Measurements from ENCODE around the gene SLC8A2.
A peak's percentile ranks its signal among the peaks of the same experiment; 100 is the strongest.

The SLC8A2 gene

DNA sequence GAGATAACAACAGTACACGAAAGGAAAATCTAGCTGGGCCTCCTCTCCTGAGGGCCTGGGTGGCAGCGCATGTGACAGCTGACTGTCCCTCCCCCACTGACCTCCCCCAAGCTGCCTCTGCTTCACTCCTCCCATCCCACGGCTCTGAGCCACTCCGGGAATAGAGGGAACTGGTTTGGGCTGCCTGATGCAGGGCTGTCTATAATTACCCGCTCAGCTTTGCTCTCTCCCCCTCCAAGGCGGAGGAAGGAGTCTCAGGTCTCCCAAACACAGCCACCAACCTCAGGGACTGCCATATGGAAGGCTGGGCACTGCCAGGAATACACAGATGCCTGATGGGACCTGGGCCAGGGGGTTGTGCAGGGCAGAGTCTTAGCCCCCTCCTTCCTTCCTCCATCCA, 35.3 kb upstream of the SLC8A2 start:
- H4K8ac ChIP-seq (ENCODE audit: low read depth, low read length) = no peak overlapping the region
- peaks cover 10% of the 10 kb centered on the region for H3K79me2 ChIP-seq (ENCODE audit: control insufficient read depth, insufficient read depth, low read length, poor library complexity)
- no peak overlapping the region for H2BK12ac ChIP-seq (ENCODE audit: low read length)
- H2AK5ac ChIP-seq (ENCODE audit: low read length) = no peak overlapping the region
- no peak for DNase-seq
- H2BK5ac ChIP-seq (ENCODE audit: low read depth, low read length, poor library complexity) = no peak overlapping the region
- no peaks in the 10 kb centered on the region for H3K9me3 ChIP-seq (ENCODE audit: insufficient read depth, low read depth, low read length)
- no peaks in the 10 kb centered on the region for H3K79me1 ChIP-seq (ENCODE audit: low read length)
- no peak overlapping the region for H3K23ac ChIP-seq (ENCODE audit: low read length)
- no peaks in the 10 kb centered on the region for H3K27me3 ChIP-seq (ENCODE audit: insufficient read depth, low read length)
- no peak overlapping the region for H4K91ac ChIP-seq (ENCODE audit: low read depth, low read length)
- H3K18ac ChIP-seq (ENCODE audit: low read length) = no peak overlapping the region
- no peak overlapping the region for H2AFZ ChIP-seq (ENCODE audit: insufficient read depth, low read length, poor library complexity)
- H4K12ac ChIP-seq (ENCODE audit: low read depth, low read length) = no peak overlapping the region
- no peak overlapping the region for H2BK120ac ChIP-seq (ENCODE audit: insufficient read depth, low read length, poor library complexity)
- H3K27ac ChIP-seq (ENCODE audit: low read depth, low read length) = no peak overlapping the region
- H3K14ac ChIP-seq (ENCODE audit: low read length) = no peak overlapping the region
- peaks cover 6 to 12% of the 10 kb centered on the region in 2 experiments for H3K4me1 ChIP-seq (ENCODE audit: control insufficient read depth in 1 of 2, insufficient read depth in 2 of 2, low read length in 2 of 2)
- H3K9ac ChIP-seq (ENCODE audit: low read length) = no peak overlapping the region
- no peak overlapping the region for H3K4me3 ChIP-seq (ENCODE audit: low read depth, low read length)
- H3K36me3 ChIP-seq (ENCODE audit: control insufficient read depth in 1 of 2, insufficient read depth in 2 of 2, low read length in 2 of 2) = peaks cover 22 to 28% of the 10 kb centered on the region in 2 experiments
- WGBS (ENCODE audit: extremely low coverage, insufficient coverage, insufficient read length) = no CpG with 5 or more reads among the region's 6 CpGs
- peak overlapping the region; percentile 16 for H3K4ac ChIP-seq (ENCODE audit: low read depth, low read length)
- H3K4me2 ChIP-seq (ENCODE audit: low read length) = no peak overlapping the region

DNA sequence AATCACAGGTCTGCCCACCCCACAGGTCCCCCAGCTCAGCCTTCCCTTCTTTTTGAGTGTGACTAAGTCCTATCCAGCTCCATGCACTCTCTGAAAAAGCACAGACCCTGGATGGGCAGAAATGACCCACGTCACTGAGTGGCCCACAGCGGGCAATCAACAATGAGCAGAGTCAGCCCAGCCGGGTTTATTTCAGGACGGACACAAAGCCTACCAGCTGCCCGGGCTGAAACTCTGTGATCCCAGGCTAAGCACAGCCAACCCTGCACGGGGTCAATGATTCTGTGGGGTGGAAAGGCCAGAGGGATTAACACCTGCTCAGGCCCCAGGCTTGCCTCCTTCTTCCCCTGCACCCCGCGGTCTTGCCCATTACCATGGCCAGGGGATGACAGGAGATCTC, 34.8 kb upstream of the SLC8A2 start:
- Histone ChIP-seq H4K12ac (ENCODE audit: low read depth, low read length) (no peak overlapping the region), H3K18ac (ENCODE audit: low read length) (no peak overlapping the region), H3K4me2 (ENCODE audit: low read length) (no peak overlapping the region), H3K79me1 (ENCODE audit: low read length) (no peaks in the 10 kb centered on the region), H3K36me3 (ENCODE audit: control insufficient read depth in 1 of 2, insufficient read depth in 2 of 2, low read length in 2 of 2) (peaks cover 24 to 30% of the 10 kb centered on the region in 2 experiments), H3K9me3 (ENCODE audit: insufficient read depth, low read depth, low read length) (no peaks in the 10 kb centered on the region), H4K8ac (ENCODE audit: low read depth, low read length) (no peak overlapping the region), H2AK5ac (ENCODE audit: low read length) (no peak overlapping the region), H3K23ac (ENCODE audit: low read length) (no peak overlapping the region), H2AFZ (ENCODE audit: insufficient read depth, low read length, poor library complexity) (no peak overlapping the region), H2BK12ac (ENCODE audit: low read length) (no peak overlapping the region), H3K27me3 (ENCODE audit: insufficient read depth, low read length) (no peaks in the 10 kb centered on the region), H2BK120ac (ENCODE audit: insufficient read depth, low read length, poor library complexity) (no peak overlapping the region), H3K27ac (ENCODE audit: low read depth, low read length) (no peak overlapping the region), H3K4ac (ENCODE audit: low read depth, low read length) (no peak overlapping the region), H3K79me2 (ENCODE audit: control insufficient read depth, insufficient read depth, low read length, poor library complexity) (peaks cover 7% of the 10 kb centered on the region), H3K4me3 (ENCODE audit: low read depth, low read length) (no peak overlapping the region), H4K91ac (ENCODE audit: low read depth, low read length) (no peak overlapping the region), H2BK5ac (ENCODE audit: low read depth, low read length, poor library complexity) (no peak overlapping the region), H3K9ac (ENCODE audit: low read length) (no peak overlapping the region), H3K4me1 (ENCODE audit: control insufficient read depth in 1 of 2, insufficient read depth in 2 of 2, low read length in 2 of 2) (peaks cover 6 to 9% of the 10 kb centered on the region in 2 experiments), H3K14ac (ENCODE audit: low read length) (no peak overlapping the region)
- WGBS (ENCODE audit: extremely low coverage, insufficient coverage, insufficient read length) = no CpG with 5 or more reads among the region's 8 CpGs
- no peak for DNase-seq

DNA sequence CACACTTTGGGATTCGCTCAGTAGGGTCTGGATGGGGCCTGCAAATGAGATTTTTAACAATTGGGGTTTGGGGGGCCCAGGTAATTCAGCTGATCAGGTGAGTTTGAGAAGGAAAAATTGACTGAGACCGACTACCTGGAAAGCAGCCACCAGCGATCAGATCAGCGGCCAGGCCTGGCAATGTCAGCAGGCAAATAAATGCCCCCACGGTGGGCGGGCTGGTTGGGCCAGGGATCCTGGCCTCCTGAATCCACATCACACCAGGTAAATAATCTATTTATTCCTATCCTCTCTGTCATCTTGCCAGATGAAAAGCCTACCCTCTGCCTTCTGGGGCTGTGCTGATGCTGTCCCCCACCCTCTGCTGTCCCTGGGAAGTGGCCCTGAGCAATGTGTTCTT, 33.8 kb upstream of the SLC8A2 start:
- Histone ChIP-seq H2BK12ac (ENCODE audit: low read length) (no peak overlapping the region), H3K79me2 (ENCODE audit: control insufficient read depth, insufficient read depth, low read length, poor library complexity) (peaks cover 7% of the 10 kb centered on the region), H3K9ac (ENCODE audit: low read length) (no peak overlapping the region), H3K79me1 (ENCODE audit: low read length) (no peaks in the 10 kb centered on the region), H4K91ac (ENCODE audit: low read depth, low read length) (no peak overlapping the region), H3K14ac (ENCODE audit: low read length) (no peak overlapping the region), H3K4me3 (ENCODE audit: low read depth, low read length) (no peak overlapping the region), H3K36me3 (ENCODE audit: control insufficient read depth in 1 of 2, insufficient read depth in 2 of 2, low read length in 2 of 2) (peaks cover 31 to 36% of the 10 kb centered on the region in 2 experiments), H3K18ac (ENCODE audit: low read length) (no peak overlapping the region), H2AK5ac (ENCODE audit: low read length) (no peak overlapping the region), H4K12ac (ENCODE audit: low read depth, low read length) (no peak overlapping the region), H3K4ac (ENCODE audit: low read depth, low read length) (peak overlapping the region; percentile 30), H3K4me1 (ENCODE audit: control insufficient read depth in 1 of 2, insufficient read depth in 2 of 2, low read length in 2 of 2) (peaks cover 6 to 9% of the 10 kb centered on the region in 2 experiments), H4K8ac (ENCODE audit: low read depth, low read length) (no peak overlapping the region), H3K27me3 (ENCODE audit: insufficient read depth, low read length) (no peaks in the 10 kb centered on the region), H3K23ac (ENCODE audit: low read length) (no peak overlapping the region), H3K4me2 (ENCODE audit: low read length) (no peak overlapping the region), H3K27ac (ENCODE audit: low read depth, low read length) (no peak overlapping the region), H2AFZ (ENCODE audit: insufficient read depth, low read length, poor library complexity) (no peak overlapping the region), H3K9me3 (ENCODE audit: insufficient read depth, low read depth, low read length) (no peaks in the 10 kb centered on the region), H2BK5ac (ENCODE audit: low read depth, low read length, poor library complexity) (no peak overlapping the region), H2BK120ac (ENCODE audit: insufficient read depth, low read length, poor library complexity) (no peak overlapping the region)
- DNase-seq = no peak
- WGBS (ENCODE audit: extremely low coverage, insufficient coverage, insufficient read length) = no CpG with 5 or more reads among the region's 6 CpGs

DNA sequence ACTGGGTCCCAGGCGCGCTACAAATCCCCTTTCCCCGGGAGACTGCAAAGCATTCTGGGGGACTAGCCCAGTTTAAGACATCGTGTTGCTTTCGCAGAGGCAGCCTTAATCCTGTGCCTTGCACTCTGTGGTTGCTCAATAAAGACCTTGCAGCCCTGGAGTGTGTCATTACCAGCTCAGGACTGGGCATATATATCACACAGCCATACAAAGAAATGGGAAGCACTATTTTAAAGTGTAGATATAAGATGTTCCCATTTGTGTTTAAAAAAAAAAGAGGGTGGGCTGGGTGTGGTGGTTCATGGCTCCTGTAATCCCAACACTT, 32.1 kb upstream of the SLC8A2 start:
- Histone ChIP-seq H3K27me3 (ENCODE audit: insufficient read depth, low read length) (no peaks in the 10 kb centered on the region), H3K4me2 (ENCODE audit: low read length) (no peak overlapping the region), H2BK120ac (ENCODE audit: insufficient read depth, low read length, poor library complexity) (no peak overlapping the region), H3K9me3 (ENCODE audit: insufficient read depth, low read depth, low read length) (no peaks in the 10 kb centered on the region), H2AFZ (ENCODE audit: insufficient read depth, low read length, poor library complexity) (no peak overlapping the region), H3K4me3 (ENCODE audit: low read depth, low read length) (no peak overlapping the region), H2AK5ac (ENCODE audit: low read length) (no peak overlapping the region), H3K23ac (ENCODE audit: low read length) (no peak overlapping the region), H3K9ac (ENCODE audit: low read length) (no peak overlapping the region), H4K12ac (ENCODE audit: low read depth, low read length) (no peak overlapping the region), H2BK5ac (ENCODE audit: low read depth, low read length, poor library complexity) (no peak overlapping the region), H3K27ac (ENCODE audit: low read depth, low read length) (no peak overlapping the region), H3K18ac (ENCODE audit: low read length) (no peak overlapping the region), H3K14ac (ENCODE audit: low read length) (no peak overlapping the region), H3K36me3 (ENCODE audit: control insufficient read depth in 1 of 2, insufficient read depth in 2 of 2, low read length in 2 of 2) (peaks cover 44 to 47% of the 10 kb centered on the region in 2 experiments), H4K91ac (ENCODE audit: low read depth, low read length) (no peak overlapping the region), H3K79me2 (ENCODE audit: control insufficient read depth, insufficient read depth, low read length, poor library complexity) (peaks cover 3% of the 10 kb centered on the region), H4K8ac (ENCODE audit: low read depth, low read length) (no peak overlapping the region), H3K4me1 (ENCODE audit: control insufficient read depth in 1 of 2, insufficient read depth in 2 of 2, low read length in 2 of 2) (peaks cover 6 to 9% of the 10 kb centered on the region in 2 experiments), H3K4ac (ENCODE audit: low read depth, low read length) (no peak overlapping the region), H3K79me1 (ENCODE audit: low read length) (no peaks in the 10 kb centered on the region), H2BK12ac (ENCODE audit: low read length) (no peak overlapping the region)
- no peak for DNase-seq
- no CpG with 5 or more reads among the region's 5 CpGs for WGBS (ENCODE audit: extremely low coverage, insufficient coverage, insufficient read length)
